HG03159 (cell line): ENCODE measurements around the gene RAPGEF5.

Experiments used
- ATAC-seq: cut with Tn5 transposase; IDR thresholded peaks from one replicate; pipeline ENCODE4 v1.9.1; 2021; ENCODE audit warnings: mild to moderate bottlenecking, moderate library complexity; ENCODE audit not compliant: unreplicated experiment

RAPGEF5 gene

DNA sequence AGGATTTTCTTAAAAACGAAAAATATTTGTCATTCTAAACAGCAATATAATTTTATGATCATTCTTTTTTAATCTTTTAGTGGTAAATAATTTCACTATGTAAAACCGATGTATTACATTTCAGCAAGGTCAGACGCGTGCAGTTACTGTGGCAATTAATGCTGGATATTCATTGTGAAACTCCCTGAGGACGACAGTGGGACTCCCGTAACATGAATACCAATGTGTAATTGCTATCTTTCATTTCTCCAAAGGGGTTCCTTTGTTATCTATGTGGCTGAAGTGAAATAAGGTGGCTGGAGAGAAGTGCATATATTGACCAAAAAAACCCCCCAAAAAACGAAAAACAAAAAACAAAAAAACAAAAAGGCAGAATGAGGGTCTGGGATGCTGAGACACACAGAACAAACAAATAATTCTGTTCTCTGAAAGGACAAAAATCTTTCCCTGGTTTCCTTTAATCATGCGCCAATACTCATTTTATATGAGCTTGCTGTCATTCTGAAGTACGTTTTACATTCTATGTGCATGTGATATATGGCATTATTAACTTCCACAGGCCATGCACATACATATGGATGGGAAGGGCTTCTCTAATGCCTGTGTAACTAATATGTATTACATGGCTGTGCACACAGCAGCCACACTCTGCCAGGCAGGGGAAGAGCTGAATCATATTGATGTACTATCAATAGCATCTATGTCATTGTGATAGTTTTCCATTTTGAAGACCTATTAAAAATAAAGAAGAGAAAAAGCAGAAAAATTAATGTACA is 161.4 kb downstream of the RAPGEF5 start:
- ATAC-seq, result no peak

DNA sequence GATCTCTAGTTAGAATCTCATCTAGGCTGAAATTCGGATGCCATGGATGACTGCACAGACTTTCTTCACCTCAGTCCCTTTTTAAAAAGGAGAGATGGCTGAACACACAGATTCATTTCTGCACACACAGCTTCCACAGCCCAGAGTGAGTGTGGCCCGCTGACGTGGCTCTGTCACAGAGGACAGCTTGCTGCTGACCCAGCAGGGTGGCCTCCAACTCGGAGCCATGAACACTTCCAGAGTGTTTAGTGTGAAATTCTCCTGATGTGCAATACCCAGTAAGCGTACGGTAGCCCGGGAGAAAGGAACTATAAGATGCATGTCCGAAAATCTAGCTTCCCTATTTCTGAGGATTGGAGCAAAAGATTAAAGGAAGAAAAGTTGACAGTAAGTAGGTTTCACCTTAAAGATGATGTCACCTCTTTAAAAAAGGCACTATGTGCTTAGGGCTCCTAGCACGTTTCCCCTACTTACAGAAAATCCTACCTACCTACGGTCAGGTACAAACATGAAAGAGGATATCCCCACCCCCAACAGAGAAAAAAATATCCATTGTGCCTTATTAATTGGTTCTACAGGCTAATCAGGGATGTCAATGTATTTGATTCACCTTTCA is 162.2 kb downstream of the RAPGEF5 start:
- no peak for ATAC-seq

DNA sequence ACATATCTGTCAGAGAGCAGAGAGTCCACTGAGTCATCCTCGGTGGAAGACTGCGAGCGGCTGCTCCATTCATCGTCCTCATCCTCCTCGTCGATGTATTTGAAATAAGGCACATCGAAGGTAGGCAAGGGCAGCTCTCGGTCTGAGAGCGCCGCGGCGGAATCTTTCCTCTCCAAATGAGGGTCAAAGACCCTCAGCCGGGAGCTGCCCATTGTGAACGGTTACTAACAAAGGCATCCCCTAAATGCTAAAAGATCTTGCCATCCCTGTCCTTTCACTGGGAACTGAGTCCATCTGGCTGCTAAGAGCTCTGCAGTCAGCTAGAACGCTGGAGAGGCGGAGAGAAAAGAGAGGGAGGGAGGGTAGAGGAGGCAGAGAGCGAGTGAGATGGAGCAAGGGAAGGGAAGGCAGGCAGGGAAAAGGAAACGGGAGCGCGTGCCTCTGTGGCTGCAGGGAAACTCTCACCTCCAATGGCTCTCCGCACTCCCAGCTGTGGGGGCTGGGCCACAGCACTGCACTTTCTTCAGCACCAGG is 163.4 kb downstream of the RAPGEF5 start:
- no peak for ATAC-seq

DNA sequence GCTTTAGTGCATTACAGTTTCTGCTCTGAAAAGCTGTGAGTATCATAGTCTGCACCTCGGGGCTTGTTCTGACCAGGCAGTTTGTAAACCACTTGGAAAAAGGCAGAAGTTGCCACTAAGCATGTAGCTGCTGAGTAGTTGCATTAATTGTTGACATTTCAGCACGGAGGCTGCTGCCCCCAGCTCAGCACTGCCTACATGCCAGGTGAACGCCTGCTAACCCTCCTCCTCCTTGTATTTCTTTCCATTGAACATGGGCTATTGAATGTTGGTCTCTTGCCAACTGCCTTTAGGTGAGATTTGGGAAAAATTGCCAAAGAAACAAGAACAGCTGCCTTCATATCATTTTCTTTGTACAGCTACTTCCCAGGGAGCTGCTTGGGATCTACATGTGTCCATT is 164.2 kb downstream of the RAPGEF5 start:
- no peak for ATAC-seq

DNA sequence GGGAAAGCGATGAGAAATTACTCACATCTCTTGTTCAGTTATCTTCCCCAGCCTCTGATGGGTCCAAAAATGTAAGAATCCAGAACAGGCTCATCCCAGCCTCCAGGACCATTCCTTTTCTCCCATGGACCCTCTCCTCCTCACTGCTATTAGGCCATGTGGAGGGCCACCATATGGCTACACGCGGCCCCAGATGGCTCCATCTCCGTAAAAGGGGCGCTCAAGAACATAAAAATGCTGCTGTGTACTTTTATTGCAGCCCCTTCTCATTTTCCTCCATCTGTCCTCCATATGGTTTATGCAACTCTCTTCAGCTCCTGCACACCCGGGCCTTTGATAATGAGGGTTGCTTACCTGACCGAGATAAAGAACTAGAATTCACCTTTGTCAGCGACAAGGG is 166.2 kb downstream of the RAPGEF5 start:
- no peak for ATAC-seq

DNA sequence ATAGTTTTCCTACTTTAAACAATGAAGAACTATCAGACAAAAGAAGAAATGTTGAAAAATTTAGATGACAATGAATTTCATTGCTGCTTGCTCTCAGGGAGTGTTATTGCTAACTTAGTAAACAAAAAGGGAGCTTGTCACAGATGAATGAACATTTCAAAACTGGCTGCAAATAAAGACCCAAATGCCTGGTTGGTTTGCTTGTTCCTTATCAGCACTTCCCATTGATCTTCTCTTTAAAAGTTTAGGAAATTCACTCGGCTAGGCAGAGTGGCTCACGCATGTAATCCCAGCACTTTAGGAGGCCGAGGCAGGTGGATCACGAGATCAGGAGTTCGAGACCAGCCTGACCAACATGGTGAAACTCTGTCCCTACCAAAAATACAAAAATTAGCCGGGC is 167.2 kb downstream of the RAPGEF5 start:
- ATAC-seq, result no peak

DNA sequence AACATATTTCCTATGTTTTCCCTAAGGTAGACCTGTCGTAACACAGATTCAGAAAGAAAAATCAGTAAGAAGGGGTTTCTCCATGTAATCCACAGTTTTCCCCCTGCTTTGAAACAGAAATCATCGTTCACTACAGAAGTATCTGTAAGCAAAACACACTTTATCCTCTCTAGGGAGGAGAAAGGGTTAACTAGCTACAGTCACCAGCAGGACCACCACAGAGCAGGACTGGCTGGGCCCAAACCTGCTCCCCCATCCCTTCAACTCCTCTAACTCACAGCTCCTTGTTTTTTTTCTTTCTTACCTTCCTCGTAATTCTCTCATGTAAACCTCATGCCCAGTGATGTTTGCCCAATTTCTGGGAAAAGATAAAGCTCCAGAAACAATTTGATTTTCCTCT is 167.7 kb downstream of the RAPGEF5 start:
- ATAC-seq, result no peak

DNA sequence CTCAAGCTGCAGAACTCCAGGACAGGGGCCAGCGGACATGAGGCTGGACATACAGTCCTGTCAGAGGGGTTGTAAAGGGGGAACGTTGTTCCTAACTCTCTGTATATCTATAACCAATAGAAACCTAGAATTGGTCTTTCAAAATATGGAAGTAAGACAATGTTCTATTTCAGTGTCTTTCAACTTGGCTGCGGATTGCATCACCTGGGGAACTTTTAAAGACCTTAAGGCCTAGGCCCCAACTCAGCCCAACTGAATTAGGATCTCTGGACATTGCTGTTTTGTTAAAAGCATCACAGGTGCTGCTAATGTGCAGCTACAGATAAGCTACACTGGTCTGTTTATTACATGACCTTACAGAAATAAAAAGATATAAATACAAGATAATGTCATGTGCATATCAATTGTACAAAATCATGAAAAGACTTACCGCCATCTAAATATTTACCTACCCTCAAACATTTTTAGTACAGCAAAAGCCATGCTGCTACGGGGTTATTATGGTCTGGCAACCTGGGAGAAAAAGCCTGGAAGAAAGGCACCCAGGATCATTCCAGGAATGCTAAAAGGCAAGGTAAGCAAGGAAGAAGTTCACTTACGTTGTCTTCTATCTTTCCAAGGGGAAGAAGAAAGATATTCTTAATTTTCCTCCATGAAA is 169.1 kb downstream of the RAPGEF5 start:
- ATAC-seq, result no peak

DNA sequence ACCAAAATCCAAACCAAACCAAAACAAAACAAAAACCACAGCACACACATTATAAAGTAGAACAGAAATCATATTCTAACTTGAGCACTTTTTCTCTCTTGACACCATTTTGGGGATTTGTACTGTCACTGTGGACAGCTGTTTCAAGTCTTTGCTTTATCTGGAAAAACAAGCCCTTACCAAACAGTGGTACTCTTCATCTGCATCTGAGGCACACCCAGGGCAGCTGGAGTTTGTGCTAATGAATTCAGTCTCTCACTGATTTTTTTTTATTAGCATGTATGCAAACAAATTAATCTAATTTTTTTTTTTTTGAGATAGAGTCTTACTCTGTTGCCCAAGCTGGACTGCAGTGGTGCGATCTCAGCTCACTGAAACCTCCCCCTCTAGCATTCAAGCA is 171.4 kb downstream of the RAPGEF5 start:
- ATAC-seq, result no peak

DNA sequence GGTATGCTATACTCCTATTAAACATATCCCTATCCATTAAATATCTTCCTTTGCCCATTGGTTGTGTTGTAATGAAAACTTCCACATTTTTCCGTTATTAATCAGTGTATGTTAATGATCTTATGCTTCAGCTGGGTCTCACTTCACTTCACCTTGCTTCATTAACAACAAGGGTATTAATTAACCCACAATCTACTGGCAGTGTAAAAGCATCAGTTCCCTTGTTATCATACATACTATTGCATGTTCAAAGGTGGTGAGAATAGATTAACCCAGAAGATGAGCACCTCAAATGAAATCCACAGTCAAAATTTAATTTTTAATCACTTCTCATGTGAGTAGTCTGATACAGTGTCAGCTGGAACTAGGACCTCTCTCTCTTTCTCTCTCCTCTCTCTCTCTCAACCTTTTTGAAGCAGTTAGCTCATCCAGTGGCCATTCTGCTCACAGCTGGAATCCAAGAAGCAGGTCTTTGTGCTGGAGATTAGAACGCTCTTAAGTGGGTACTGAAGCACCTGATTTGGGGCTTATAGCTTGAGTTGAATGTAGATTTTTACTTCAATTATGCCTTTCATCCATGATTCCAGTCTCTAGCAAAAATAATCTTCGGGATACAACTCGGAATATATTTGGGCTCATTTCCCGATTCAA is 172.3 kb downstream of the RAPGEF5 start:
- ATAC-seq, result no peak

DNA sequence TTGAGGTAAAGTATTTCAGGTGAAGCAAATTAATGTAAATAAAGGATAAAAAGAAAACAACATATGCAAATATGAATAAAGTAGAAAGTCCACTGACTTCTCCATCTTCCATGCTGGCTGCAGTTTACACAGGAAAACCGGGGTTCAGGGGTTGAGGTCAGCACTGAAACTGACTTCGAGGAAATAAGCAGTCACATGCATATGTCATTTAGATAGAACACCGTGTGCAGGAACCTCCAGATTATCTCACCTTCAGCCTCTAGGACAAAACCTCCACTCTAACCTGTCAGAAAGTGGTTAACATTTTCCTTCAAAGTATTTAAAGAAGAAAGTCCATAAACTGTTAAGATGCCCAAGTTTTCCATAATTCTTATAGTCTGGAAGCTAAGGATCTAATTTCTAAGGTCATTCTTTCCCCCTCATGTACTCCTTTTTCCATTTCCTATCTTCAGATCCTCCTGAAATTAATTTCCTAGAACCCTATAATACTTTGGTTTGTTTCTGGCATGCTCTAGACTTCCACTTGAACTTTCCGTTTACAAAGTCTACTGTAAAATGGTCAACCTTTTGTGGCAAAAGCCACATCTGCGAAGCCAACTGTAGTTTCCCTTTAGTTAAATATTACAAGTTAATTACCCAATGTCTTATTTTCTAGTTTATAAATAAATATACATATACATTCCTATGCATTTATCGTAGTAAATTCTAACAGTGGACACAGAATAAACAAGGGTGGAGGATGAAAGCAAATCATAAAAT is 173.3 kb downstream of the RAPGEF5 start:
- no peak for ATAC-seq

DNA sequence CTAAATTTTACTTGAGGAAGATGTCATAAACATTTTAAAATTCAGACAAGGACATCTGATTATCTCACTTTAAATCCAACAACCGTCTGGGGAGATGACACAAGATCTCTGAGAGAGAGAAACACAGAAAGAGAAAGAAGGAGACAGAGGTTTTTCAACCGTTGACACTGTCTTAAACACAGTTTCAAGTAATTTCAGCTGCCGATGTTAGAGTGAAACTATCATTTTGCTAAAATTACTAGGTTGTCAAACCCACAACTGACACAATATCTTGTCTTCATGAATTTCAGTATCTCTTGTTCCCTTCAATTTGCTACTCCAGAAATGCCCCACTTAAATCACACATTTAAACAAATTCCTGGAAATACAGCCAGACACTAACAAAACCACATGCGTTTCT is 174.8 kb downstream of the RAPGEF5 start:
- no peak for ATAC-seq

DNA sequence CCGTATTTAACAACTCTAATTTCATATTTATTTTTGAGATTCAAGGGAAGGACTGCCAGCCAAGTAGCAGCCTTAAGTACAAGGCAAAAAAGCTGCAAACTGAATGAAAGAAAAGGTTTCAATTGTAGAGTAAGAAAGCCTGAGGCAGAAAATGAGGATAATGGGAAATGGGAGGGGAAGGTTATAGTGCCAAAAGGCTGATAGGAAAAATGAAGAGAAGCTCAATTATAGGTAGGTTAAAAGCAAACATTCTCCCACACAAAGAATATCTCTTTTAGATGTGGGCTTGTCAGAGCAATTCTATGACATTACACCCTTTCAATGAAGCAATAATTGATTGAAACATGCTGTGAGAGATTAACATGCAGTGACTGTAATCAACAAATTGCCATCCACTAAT is 175.3 kb downstream of the RAPGEF5 start:
- no peak for ATAC-seq

DNA sequence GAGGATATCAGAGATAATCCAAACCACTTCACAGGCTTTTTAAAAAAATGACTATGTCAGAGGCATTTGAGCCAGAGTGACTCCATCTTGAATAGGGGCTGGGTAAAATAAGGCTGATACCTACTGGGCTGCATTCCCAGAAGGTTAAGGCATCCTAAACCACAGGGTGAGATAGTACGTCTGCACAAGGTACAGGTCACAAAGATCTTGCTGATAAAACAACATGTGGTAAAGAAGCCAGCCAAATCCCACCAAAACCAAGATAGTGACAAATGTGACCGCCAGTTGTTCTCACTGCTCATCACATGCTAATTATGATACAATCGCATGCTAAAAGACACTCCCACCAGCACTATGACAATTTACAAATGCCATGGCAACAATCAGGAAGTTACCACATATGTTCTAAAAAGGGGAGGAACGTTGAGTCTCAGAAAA is 177.5 kb downstream of the RAPGEF5 start:
- ATAC-seq, result no peak

DNA sequence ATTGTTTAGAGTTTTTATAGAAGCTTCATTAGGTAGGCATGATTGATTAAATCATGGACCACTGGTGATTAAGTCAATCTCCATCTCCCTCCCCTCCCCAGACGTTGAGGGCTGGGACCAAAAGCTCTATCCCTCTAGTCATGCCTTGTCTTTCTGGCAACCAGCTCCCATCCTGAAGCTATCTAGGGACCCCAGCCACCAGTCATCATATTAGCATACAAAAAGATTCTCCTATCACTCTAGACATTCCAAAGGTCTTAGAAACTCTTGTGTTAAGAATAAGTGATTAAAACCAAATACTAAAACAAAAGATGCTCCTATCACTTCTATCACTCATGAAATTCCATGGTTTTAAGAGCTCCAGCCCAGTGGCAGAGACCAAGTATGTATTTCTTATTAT is 178.2 kb downstream of the RAPGEF5 start:
- no peak for ATAC-seq

DNA sequence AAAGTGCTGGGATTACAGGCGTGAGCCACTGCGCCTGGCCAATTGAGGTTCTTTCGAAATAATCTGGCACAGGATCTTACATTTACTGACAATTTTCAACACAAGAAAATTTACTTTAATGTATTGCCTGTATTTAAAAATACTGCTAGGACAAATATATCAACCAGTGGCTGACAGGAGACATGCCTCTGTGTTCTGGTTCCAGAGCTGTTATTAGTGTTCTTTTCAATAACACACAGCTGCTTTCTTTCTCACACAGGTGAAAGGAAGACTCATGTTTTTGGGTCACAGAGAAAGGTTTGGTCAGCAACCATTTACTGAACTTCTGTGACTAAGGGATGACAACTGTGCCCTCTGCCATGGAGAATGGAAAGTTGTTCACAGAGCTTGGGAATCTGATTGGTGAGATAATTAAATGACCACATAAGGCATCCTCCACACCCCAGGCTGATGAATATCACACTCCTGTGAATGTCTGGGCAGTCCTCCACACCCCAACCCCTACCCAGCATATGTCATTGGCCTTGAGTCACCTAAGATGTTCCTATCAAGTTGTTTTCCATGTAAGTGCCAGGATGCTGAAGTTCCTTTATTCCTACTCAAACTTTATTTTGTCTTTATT is 180.1 kb downstream of the RAPGEF5 start:
- ATAC-seq, result no peak

DNA sequence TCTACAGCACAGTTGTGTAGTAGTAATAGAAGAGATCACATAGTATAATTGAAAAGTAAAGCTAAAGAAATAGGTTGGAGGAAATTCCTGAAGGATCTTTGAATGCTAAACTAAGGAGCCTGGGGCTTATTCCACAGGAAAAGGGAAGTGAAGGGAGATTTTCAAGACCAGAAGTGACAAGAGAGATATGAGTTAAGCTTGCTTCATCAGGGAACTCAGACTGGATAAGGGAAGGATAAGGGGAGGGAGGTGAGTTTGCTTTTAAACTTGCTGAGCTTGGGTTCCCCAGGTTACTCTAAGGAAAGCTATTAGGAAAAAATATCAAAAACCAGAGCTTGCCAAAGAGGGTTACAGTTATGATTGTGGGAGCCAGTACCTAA is 182.4 kb downstream of the RAPGEF5 start:
- no peak for ATAC-seq

DNA sequence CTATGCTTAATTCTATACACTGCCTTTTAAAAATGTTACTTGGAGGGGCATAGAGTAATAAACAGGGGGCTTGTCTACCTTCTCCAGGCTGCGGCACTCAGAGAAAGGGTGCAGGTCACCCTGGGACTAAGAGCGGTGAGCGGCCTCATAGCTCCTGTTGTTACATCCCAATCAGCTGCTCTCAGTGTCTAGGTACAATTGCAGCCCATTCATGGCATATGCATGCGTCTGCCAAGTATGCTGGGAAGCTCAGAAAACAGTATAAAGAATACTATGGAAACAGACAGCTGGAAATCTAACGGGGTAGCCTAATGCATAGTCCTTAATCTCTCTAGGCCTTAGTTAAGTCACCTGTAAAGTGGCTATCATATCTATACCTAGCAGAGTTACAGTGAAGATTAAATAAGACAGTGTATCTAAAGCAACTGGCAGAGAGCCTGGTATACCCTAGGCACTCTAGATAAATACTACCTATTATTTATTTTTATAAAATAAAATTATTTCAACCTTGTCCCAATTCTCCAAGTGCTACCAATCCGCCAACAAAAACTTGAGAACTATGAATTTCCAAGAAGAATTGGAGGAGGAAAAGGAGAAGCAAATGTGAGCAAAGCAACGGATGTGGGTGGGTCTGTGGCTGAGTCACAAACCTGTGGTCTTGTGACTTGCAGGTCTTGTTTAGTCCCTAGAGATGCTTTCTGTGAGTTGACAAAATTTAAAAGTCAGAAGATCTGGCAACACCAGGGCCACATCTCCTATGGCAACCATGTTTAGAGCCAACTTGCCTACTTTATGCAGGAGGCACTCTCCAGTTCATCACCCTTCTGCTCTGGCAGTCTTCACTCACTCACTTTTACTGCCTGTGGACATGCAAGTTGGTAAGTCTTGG is 183.0 kb downstream of the RAPGEF5 start:
- ATAC-seq, result peak; percentile 96

DNA sequence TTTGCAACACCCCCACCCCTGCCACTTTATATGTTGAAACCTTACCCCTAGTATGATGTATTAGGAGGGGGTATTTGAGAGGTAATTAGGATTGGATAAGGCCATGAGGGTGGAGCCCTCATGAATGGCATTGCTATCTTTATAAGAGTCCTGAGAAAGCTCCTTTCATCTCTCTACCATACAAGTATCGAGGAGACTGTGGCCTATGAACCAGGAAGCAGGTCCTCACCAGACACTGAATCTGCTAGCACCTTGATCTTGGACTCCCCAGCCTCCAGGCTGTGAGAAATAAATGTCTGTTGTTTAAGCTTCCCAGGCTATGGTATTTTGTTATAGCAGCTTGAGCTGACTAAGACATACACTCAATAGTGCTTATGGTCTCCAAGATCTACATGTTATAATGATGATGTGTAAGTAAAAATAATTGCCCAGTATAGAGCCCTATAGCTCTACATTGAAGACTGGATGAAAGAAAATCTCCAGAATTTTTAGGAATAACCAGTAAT is 188.8 kb downstream of the RAPGEF5 start:
- ATAC-seq, result no peak
